NT2/D1 (cell line): ENCODE results near the gene SLC6A2.

Experiments
- DNase-seq: peaks from one replicate; pipeline ENCODE4 v3.0.0-alpha.2; 2011; ENCODE audit warnings: low read depth, low spot score
- H3K27me3 ChIP-seq: 2 replicates; pipeline ENCODE4 v1.6.0; 2011; ENCODE audit warnings: mild to moderate bottlenecking; ENCODE audit not compliant: insufficient read length, insufficient read depth
- H3K36me3 ChIP-seq: 2 replicates; pipeline ENCODE4 v1.6.1; 2011; ENCODE audit warnings: mild to moderate bottlenecking, low read length, mixed read lengths; ENCODE audit not compliant: insufficient read depth, insufficient read length
- H3K4me1 ChIP-seq: 2 replicates; pipeline ENCODE4 v1.5.1; 2011; ENCODE audit not compliant: insufficient read depth, insufficient read length
- H3K4me3 ChIP-seq: 2 replicates; pipeline ENCODE4 v1.5.1; 2011; ENCODE audit warnings: low read depth; ENCODE audit not compliant: insufficient read length
- H3K9ac ChIP-seq: 2 replicates; pipeline ENCODE4 v1.6.0; 2011; ENCODE audit warnings: low read depth; ENCODE audit not compliant: insufficient read length
- H3K9me3 ChIP-seq: 2 replicates; pipeline ENCODE4 v1.5.1; 2011; ENCODE audit warnings: mild to moderate bottlenecking, low read length; ENCODE audit not compliant: insufficient read depth
- SUZ12 ChIP-seq: IDR thresholded peaks from 2 replicates; pipeline ENCODE4 v1.6.1; 2011; ENCODE audit not compliant: insufficient read length, insufficient read depth; ENCODE audit errors: extremely low read depth
- YY1 ChIP-seq: IDR thresholded peaks from 2 replicates; pipeline ENCODE4 v1.6.1; 2011; ENCODE audit not compliant: insufficient read length, insufficient read depth
- ZNF274 ChIP-seq: IDR thresholded peaks from 2 replicates; pipeline ENCODE4 v1.6.1; 2011; ENCODE audit warnings: mild to moderate bottlenecking, low read depth, low read length

SLC6A2 gene

DNA sequence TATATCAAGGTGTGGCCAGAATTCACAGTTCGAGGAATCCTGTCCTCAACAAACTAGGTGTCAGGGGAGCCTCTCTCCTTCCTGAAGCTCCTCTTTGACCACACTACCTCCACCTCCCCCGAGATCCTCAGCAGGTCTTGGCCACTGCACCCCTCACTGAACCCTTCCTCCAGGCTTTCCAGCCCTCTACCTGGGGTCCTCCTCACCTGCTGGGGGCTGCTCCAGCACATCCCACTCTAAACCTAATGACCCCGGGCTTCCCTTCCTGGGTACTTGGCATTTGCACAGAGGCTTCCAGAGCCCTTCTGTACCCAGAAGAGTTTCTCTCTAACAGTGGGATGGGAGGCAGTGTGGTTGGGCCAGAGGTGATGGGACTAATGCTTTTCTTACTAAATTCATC lies 9.7 kb downstream of the SLC6A2 start:
- Histone ChIP-seq H3K27me3 (peaks cover under 1% of the 10 kb centered on the region), H3K4me3 (no peak overlapping the region), H3K36me3 (no peaks in the 10 kb centered on the region), H3K4me1 (peaks cover 5% of the 10 kb centered on the region), H3K9me3 (peaks cover 5% of the 10 kb centered on the region; the same call in 1 of the 2 replicates), H3K9ac (no peak overlapping the region)
- TF ChIP-seq SUZ12 (no peak), ZNF274 (no peak), YY1 (no peak)
- no peak for DNase-seq

GRCh38 chr16:55666012-55666411 lies 10.2 kb downstream of the SLC6A2 start:
- H3K9ac ChIP-seq: no peak overlapping the region
- no peak for DNase-seq
- H3K36me3 ChIP-seq: no peaks in the 10 kb centered on the region
- no peaks in the 10 kb centered on the region for H3K27me3 ChIP-seq
- H3K9me3 ChIP-seq: peaks cover 5% of the 10 kb centered on the region; the same call in 1 of the 2 replicates
- TF ChIP-seq ZNF274 (no peak), YY1 (no peak), SUZ12 (no peak)
- no peak overlapping the region for H3K4me3 ChIP-seq
- peaks cover 5% of the 10 kb centered on the region for H3K4me1 ChIP-seq

DNA sequence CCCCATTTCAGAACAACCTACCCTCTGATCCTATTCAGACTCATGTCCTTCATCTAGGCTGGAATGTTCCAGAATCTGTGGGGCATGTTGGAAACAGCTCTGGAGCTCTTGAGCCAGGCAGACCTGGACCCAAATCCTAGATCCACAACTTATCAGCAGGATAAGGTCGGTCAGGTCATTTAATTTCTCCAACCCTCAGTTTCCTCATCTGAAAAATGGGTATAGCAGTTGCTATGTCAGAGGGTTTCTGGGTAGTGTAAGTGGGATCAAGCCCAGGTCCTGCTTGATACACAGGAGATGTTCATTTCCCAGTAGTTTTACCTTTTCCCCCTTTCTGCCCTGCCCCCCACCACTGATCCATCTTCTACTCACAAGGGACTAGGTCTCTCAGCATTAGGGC lies 12.0 kb downstream of the SLC6A2 start:
- no peak for DNase-seq
- Histone ChIP-seq H3K36me3 (no peaks in the 10 kb centered on the region), H3K9ac (no peak overlapping the region), H3K4me3 (no peak overlapping the region), H3K4me1 (peaks cover 5% of the 10 kb centered on the region), H3K27me3 (no peaks in the 10 kb centered on the region), H3K9me3 (peaks cover 5% of the 10 kb centered on the region; the same call in 1 of the 2 replicates)
- no peak for TF ChIP-seq ZNF274
- no peak for TF ChIP-seq SUZ12
- no peak for TF ChIP-seq YY1

DNA sequence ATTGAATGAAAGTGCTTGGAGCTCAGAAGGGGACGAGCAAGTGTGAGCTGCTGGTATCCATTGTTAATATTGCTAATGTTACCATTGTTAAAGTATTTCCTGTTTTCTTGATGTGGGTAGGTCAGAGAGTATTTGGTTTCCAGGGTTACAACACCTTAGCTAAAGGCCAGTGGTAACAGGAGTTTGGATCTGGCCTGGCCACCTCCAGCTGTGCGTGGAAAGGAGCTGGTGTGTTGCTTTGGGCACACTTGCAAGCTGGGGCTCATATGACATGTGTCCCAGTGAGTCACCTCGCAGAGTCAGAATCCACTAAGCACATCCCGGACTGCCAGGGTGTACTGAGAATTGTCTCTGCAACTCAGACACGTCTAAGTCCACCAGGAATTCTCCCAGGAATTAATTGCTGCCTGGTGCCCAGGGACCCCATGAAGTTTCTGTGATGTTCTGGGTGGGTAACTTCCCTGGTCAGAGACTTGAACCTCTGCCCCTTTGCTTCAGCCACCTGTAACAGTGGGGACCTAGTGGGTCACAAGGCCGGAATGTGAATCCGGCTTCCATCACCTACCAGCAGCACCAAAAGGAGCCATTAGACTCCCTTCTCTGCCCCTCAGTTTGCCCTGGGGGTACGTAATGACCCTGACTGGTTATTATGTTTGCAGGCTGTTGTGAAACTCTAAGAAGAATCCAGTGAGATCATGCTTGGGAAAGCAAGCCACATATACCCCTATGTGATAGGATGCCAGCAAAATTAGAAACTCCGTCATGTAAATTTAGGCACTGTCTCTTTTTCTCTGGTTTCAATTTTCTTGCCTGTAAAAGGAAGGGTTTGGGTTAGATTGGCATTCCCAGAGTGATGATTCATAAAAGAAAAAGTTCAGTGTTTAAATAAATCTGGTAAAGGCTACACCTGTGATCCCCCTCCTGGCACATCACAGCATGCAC lies 12.8 kb downstream of the SLC6A2 start:
- no peaks in the 10 kb centered on the region for H3K27me3 ChIP-seq
- H3K4me3 ChIP-seq: no peak overlapping the region
- H3K36me3 ChIP-seq: no peaks in the 10 kb centered on the region
- peaks cover 5% of the 10 kb centered on the region for H3K4me1 ChIP-seq
- no peak for DNase-seq
- H3K9ac ChIP-seq: no peak overlapping the region
- no peaks in the 10 kb centered on the region for H3K9me3 ChIP-seq
- TF ChIP-seq ZNF274 (no peak), YY1 (no peak), SUZ12 (no peak)

GRCh38 chr16:55671206-55671973 lies 15.6 kb downstream of the SLC6A2 start:
- H3K9me3 ChIP-seq: no peaks in the 10 kb centered on the region
- no peak overlapping the region for H3K4me3 ChIP-seq
- TF ChIP-seq YY1 (no peak), ZNF274 (no peak), SUZ12 (no peak)
- no peak for DNase-seq
- no peaks in the 10 kb centered on the region for H3K4me1 ChIP-seq
- H3K36me3 ChIP-seq: no peaks in the 10 kb centered on the region
- no peaks in the 10 kb centered on the region for H3K27me3 ChIP-seq
- H3K9ac ChIP-seq: no peak overlapping the region

DNA sequence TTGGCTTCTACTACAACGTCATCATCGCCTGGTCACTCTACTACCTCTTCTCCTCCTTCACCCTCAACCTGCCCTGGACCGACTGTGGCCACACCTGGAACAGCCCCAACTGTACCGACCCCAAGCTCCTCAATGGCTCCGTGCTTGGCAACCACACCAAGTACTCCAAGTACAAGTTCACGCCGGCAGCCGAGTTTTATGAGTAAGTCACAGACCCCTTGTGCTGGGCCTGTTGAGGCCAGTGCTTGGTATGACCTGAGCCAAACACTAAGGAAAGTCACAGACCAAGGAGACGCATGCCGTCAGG lies 16.1 kb downstream of the SLC6A2 start:
- TF ChIP-seq YY1 (no peak), SUZ12 (no peak), ZNF274 (no peak)
- DNase-seq: no peak
- no peaks in the 10 kb centered on the region for H3K9me3 ChIP-seq
- H3K36me3 ChIP-seq: no peaks in the 10 kb centered on the region
- H3K4me3 ChIP-seq: no peak overlapping the region
- H3K9ac ChIP-seq: no peak overlapping the region
- no peaks in the 10 kb centered on the region for H3K27me3 ChIP-seq
- H3K4me1 ChIP-seq: no peaks in the 10 kb centered on the region

- no peaks in the 10 kb centered on the region for H3K4me1 ChIP-seq
- H3K9ac ChIP-seq: no peak overlapping the region
- H3K9me3 ChIP-seq: no peaks in the 10 kb centered on the region
- DNase-seq: no peak
- H3K4me3 ChIP-seq: no peak overlapping the region
- no peaks in the 10 kb centered on the region for H3K36me3 ChIP-seq
- TF ChIP-seq SUZ12 (no peak), ZNF274 (no peak), YY1 (no peak)
- H3K27me3 ChIP-seq: no peaks in the 10 kb centered on the region
Observed at GRCh38 chr16:55672471-55672870, 16.7 kb downstream of the SLC6A2 start.
